WTC11 (cell line): ENCODE measurements around the gene NEK6. TPM values are rescaled to one million over a fixed set of nuclear protein-coding genes. Genes with fewer than 3 reads are reported as not detected.

Experiments
- ATAC-seq: fragments of 200-7000 bp; cut with Tn5 transposase; 2 replicates; pipeline ENCODE4 v1.10.0; 2021; ENCODE audit warnings: mild to moderate bottlenecking, moderate library complexity
- CTCF ChIA-PET: fragments of 300-600 bp; sonication (Branson Sonifier 250); formaldehyde crosslinking; loops from one replicate; lab custom pipeline; 2021; ENCODE audit warnings: antibody characterized with exemption; lab: Charles Lee
- POLR2A ChIA-PET: fragments of 350-600 bp; sonication (Branson Sonifier 250); formaldehyde crosslinking; loops from one replicate; lab custom pipeline; 2021; ENCODE audit warnings: antibody characterized with exemption; lab: Charles Lee
- DNase-seq: peaks from one replicate; pipeline ENCODE4 v3.0.0; 2021; ENCODE audit warnings: low spot score
- H3K27ac Mint-ChIP-seq: 2 replicates; pipeline ENCODE4 v1.8.0; 2021; ENCODE audit warnings: mixed read lengths
- H3K27me3 Mint-ChIP-seq: 2 replicates; pipeline ENCODE4 v1.8.0; 2021; ENCODE audit warnings: low read depth, mild to moderate bottlenecking, moderate library complexity, mixed read lengths
- H3K36me3 Mint-ChIP-seq: 2 replicates; pipeline ENCODE4 v1.8.0; 2021; ENCODE audit warnings: mixed read lengths
- H3K4me1 Mint-ChIP-seq: 2 replicates; pipeline ENCODE4 v1.8.0; 2022; ENCODE audit warnings: mixed read lengths
- H3K4me3 Mint-ChIP-seq: 2 replicates; pipeline ENCODE4 v1.8.0; 2021; ENCODE audit warnings: mild to moderate bottlenecking, moderate library complexity, mixed read lengths
- H3K9me3 Mint-ChIP-seq: 2 replicates; pipeline ENCODE4 v1.8.0; 2021; ENCODE audit warnings: mixed read lengths
- ETV6 ChIP-seq: sonication (generic); formaldehyde crosslinking; IDR thresholded peaks from 2 replicates; pipeline ENCODE4 v1.8.1; 2022; ENCODE audit warnings: mild to moderate bottlenecking, missing genetic modification reagents
- GABPB1 ChIP-seq: sonication (generic); formaldehyde crosslinking; IDR thresholded peaks from 2 replicates; pipeline ENCODE4 v1.8.1; 2023; ENCODE audit warnings: mild to moderate bottlenecking, missing genetic modification reagents
- GTF2I ChIP-seq: fragments of 250-450 bp; sonication (Bioruptor Pico); conservative IDR thresholded peaks from 2 replicates; pipeline ENCODE4 v1.4.0; 2021; ENCODE audit warnings: mild to moderate bottlenecking
- IRF2 ChIP-seq: sonication (generic); formaldehyde crosslinking; IDR thresholded peaks from 2 replicates; pipeline ENCODE4 v1.8.0; 2022; ENCODE audit warnings: low read depth, missing genetic modification reagents, borderline replicate concordance
- MXD4 ChIP-seq: fragments of 250-450 bp; sonication (Bioruptor Pico); IDR thresholded peaks from 2 replicates; pipeline ENCODE4 v1.8.0; 2021; ENCODE audit warnings: mild to moderate bottlenecking, moderate library complexity, borderline replicate concordance
- MYBL2 ChIP-seq: sonication (generic); formaldehyde crosslinking; IDR thresholded peaks from 2 replicates; pipeline ENCODE4 v1.8.1; 2023; ENCODE audit warnings: mild to moderate bottlenecking, moderate library complexity, missing genetic modification reagents
- NFE2L1 ChIP-seq: sonication (generic); formaldehyde crosslinking; IDR thresholded peaks from 2 replicates; pipeline ENCODE4 v1.8.1; 2023; ENCODE audit warnings: missing genetic modification reagents
- NR3C1 ChIP-seq: sonication (generic); formaldehyde crosslinking; conservative IDR thresholded peaks from 2 replicates; pipeline ENCODE4 v1.8.1; 2023; ENCODE audit warnings: low read depth, mild to moderate bottlenecking, missing genetic modification reagents
- SMAD3 ChIP-seq: sonication (generic); formaldehyde crosslinking; IDR thresholded peaks from 2 replicates; pipeline ENCODE4 v1.8.0; 2022; ENCODE audit warnings: missing genetic modification reagents, mild to moderate bottlenecking, borderline replicate concordance
- SMAD4 ChIP-seq: sonication (generic); formaldehyde crosslinking; IDR thresholded peaks from 2 replicates; pipeline ENCODE4 v1.8.0; 2022; ENCODE audit warnings: mild to moderate bottlenecking, missing genetic modification reagents
- SOX15 ChIP-seq: fragments of 250-450 bp; sonication (Bioruptor Pico); IDR thresholded peaks from 2 replicates; pipeline ENCODE4 v1.9.0; 2021; ENCODE audit warnings: mild to moderate bottlenecking
- ZNF121 ChIP-seq: sonication (generic); formaldehyde crosslinking; IDR thresholded peaks from 2 replicates; pipeline ENCODE4 v1.8.0; 2023; ENCODE audit warnings: missing genetic modification reagents
- ZNF396 ChIP-seq: fragments of 250-450 bp; sonication (Bioruptor Pico); IDR thresholded peaks from 2 replicates; pipeline ENCODE4 v1.8.0; 2021; ENCODE audit warnings: mild to moderate bottlenecking, moderate library complexity, borderline replicate concordance
- ZNF423 ChIP-seq: fragments of 250-450 bp; sonication (Bioruptor Pico); IDR thresholded peaks from 2 replicates; pipeline ENCODE4 v2.1.2; 2022; ENCODE audit warnings: mild to moderate bottlenecking, moderate library complexity
- total RNA-seq: library from RNA; stranded (reverse); gene quantifications from 3 replicates; pipeline ENCODE4 v1.2.3, GENCODE V29; 2021
- TF ChIP-seq, protein P1 (sequence below): sonication (generic); formaldehyde crosslinking; IDR thresholded peaks from 2 replicates; pipeline ENCODE4 v1.8.1; 2022; ENCODE audit warnings: low read depth, missing genetic modification reagents, borderline replicate concordance
- TF ChIP-seq, protein P2 (sequence below): sonication (generic); formaldehyde crosslinking; IDR thresholded peaks from 2 replicates; pipeline ENCODE4 v1.8.1; 2023; ENCODE audit warnings: mild to moderate bottlenecking, missing genetic modification reagents
- TF ChIP-seq, protein P3 (sequence below): sonication (generic); formaldehyde crosslinking; IDR thresholded peaks from 2 replicates; pipeline ENCODE4 v1.8.1; 2023; ENCODE audit warnings: mild to moderate bottlenecking, moderate library complexity, missing genetic modification reagents
- TF ChIP-seq, protein P4 (sequence below): sonication (generic); formaldehyde crosslinking; IDR thresholded peaks from 2 replicates; pipeline ENCODE4 v1.8.1; 2022; ENCODE audit warnings: low read depth, mild to moderate bottlenecking, moderate library complexity, missing genetic modification reagents, borderline replicate concordance
- TF ChIP-seq, protein P5 (sequence below): fragments of 250-450 bp; sonication (Bioruptor Pico); IDR thresholded peaks from 2 replicates; pipeline ENCODE4 v2.1.2; 2022; ENCODE audit warnings: mild to moderate bottlenecking, moderate library complexity
- TF ChIP-seq, protein P6 (sequence below): sonication (generic); formaldehyde crosslinking; IDR thresholded peaks from 2 replicates; pipeline ENCODE4 v1.8.0; 2023; ENCODE audit warnings: mild to moderate bottlenecking, missing genetic modification reagents
- TF ChIP-seq, protein P7 (sequence below): fragments of 250-450 bp; sonication (Bioruptor Pico); IDR thresholded peaks from 2 replicates; pipeline ENCODE4 v1.9.0; 2021; ENCODE audit warnings: mild to moderate bottlenecking

Gene NEK6
- total RNA-seq, 1 experiment from 2014 or later, result 23.0 TPM

DNA sequence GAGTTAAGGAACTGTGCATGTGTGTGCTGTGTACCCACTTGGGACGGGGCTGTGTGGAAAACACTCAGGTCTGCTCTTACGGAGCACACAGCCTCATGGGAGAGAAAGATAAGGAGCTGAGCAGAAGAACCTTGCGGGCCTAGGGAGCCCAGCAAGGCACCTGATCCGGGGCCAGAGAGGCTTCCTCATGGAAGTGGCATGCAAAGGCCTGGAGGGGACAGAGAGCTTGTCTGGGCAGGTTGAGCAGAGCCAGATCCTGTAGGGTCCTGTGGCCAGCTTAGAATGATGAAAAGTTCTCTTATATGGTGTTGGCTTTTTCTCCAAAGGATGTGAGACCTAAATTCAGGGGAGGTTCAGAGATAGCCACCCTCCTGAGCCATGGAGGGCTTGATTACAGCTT is 45.2 kb downstream of the NEK6 start:
- no peak for TF ChIP-seq NR3C1 (CRISPR knock-in tag)
- TF ChIP-seq, protein P1, sequence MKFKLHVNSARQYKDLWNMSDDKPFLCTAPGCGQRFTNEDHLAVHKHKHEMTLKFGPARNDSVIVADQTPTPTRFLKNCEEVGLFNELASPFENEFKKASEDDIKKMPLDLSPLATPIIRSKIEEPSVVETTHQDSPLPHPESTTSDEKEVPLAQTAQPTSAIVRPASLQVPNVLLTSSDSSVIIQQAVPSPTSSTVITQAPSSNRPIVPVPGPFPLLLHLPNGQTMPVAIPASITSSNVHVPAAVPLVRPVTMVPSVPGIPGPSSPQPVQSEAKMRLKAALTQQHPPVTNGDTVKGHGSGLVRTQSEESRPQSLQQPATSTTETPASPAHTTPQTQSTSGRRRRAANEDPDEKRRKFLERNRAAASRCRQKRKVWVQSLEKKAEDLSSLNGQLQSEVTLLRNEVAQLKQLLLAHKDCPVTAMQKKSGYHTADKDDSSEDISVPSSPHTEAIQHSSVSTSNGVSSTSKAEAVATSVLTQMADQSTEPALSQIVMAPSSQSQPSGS, result no peak
- TF ChIP-seq, all 79 proteins: peak for 0
- Mint-ChIP-seq H3K36me3 (no peaks in the 10 kb centered on the region), H3K4me1 (peaks cover 13% of the 10 kb centered on the region), H3K4me3 (no peak overlapping the region), H3K27ac (no peak overlapping the region), H3K9me3 (no peaks in the 10 kb centered on the region), H3K27me3 (no peaks in the 10 kb centered on the region)
- ChIA-PET POLR2A (no interaction called here), CTCF (interaction anchor here (3.4 kb wide), 1 partner anchor 22 kb away, joined by 12 read pairs; no protein-coding TSS in a partner anchor)
- DNase-seq, result no peak
- ATAC-seq, result no peak

DNA sequence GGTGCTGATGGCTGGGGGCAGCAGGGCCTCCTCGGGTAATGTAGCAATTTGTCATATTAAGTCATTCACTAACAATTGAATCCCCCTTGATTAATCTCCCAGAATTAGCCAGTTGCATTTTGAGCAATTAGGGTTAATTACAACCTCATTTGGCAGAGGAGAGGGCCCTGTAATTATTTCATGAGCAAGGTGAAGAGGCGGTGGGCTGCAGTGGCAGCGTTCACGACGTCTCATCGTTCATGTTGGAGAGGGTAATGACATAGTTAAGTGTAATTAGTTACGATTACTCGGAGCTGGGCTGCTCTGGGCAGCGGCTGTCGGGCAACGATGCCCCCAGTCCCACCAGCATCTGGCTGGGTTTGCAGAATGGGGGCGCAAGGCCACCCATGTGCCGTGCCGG is 46.0 kb downstream of the NEK6 start:
- Mint-ChIP-seq H3K36me3 (no peaks in the 10 kb centered on the region), H3K27me3 (no peaks in the 10 kb centered on the region), H3K4me1 (peaks cover 13% of the 10 kb centered on the region), H3K9me3 (no peaks in the 10 kb centered on the region), H3K4me3 (no peak overlapping the region), H3K27ac (no peak overlapping the region)
- no peak for ATAC-seq
- no peak for TF ChIP-seq GABPB1
- no peak for TF ChIP-seq ZNF423 (CRISPR knock-in tag)
- no peak for TF ChIP-seq SMAD3 (CRISPR knock-in tag)
- TF ChIP-seq, protein P2, sequence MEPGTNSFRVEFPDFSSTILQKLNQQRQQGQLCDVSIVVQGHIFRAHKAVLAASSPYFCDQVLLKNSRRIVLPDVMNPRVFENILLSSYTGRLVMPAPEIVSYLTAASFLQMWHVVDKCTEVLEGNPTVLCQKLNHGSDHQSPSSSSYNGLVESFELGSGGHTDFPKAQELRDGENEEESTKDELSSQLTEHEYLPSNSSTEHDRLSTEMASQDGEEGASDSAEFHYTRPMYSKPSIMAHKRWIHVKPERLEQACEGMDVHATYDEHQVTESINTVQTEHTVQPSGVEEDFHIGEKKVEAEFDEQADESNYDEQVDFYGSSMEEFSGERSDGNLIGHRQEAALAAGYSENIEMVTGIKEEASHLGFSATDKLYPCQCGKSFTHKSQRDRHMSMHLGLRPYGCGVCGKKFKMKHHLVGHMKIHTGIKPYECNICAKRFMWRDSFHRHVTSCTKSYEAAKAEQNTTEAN (CRISPR knock-in tag), result no peak
- TF ChIP-seq NFE2L1 (CRISPR knock-in tag), result no peak
- TF ChIP-seq, protein P3, sequence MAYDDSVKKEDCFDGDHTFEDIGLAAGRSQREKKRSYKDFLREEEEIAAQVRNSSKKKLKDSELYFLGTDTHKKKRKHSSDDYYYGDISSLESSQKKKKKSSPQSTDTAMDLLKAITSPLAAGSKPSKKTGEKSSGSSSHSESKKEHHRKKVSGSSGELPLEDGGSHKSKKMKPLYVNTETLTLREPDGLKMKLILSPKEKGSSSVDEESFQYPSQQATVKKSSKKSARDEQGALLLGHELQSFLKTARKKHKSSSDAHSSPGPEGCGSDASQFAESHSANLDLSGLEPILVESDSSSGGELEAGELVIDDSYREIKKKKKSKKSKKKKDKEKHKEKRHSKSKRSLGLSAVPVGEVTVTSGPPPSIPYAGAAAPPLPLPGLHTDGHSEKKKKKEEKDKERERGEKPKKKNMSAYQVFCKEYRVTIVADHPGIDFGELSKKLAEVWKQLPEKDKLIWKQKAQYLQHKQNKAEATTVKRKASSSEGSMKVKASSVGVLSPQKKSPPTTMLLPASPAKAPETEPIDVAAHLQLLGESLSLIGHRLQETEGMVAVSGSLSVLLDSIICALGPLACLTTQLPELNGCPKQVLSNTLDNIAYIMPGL (CRISPR knock-in tag), result no peak
- TF ChIP-seq ZNF121 (CRISPR knock-in tag), result no peak
- no peak for TF ChIP-seq ZNF396 (CRISPR knock-in tag)
- no peak for TF ChIP-seq MYBL2
- TF ChIP-seq, protein P4, sequence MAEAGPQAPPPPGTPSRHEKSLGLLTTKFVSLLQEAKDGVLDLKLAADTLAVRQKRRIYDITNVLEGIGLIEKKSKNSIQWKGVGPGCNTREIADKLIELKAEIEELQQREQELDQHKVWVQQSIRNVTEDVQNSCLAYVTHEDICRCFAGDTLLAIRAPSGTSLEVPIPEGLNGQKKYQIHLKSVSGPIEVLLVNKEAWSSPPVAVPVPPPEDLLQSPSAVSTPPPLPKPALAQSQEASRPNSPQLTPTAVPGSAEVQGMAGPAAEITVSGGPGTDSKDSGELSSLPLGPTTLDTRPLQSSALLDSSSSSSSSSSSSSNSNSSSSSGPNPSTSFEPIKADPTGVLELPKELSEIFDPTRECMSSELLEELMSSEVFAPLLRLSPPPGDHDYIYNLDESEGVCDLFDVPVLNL (CRISPR knock-in tag), result no peak
- no peak for TF ChIP-seq MXD4 (CRISPR knock-in tag)
- TF ChIP-seq, protein P5, sequence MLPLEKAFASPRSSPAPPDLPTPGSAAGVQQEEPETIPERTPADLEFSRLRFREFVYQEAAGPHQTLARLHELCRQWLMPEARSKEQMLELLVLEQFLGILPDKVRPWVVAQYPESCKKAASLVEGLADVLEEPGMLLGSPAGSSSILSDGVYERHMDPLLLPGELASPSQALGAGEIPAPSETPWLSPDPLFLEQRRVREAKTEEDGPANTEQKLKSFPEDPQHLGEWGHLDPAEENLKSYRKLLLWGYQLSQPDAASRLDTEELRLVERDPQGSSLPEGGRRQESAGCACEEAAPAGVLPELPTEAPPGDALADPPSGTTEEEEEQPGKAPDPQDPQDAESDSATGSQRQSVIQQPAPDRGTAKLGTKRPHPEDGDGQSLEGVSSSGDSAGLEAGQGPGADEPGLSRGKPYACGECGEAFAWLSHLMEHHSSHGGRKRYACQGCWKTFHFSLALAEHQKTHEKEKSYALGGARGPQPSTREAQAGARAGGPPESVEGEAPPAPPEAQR (CRISPR knock-in tag), result no peak
- TF ChIP-seq GTF2I (CRISPR knock-in tag), result no peak
- no peak for TF ChIP-seq SOX15 (CRISPR knock-in tag)
- TF ChIP-seq, protein P6, sequence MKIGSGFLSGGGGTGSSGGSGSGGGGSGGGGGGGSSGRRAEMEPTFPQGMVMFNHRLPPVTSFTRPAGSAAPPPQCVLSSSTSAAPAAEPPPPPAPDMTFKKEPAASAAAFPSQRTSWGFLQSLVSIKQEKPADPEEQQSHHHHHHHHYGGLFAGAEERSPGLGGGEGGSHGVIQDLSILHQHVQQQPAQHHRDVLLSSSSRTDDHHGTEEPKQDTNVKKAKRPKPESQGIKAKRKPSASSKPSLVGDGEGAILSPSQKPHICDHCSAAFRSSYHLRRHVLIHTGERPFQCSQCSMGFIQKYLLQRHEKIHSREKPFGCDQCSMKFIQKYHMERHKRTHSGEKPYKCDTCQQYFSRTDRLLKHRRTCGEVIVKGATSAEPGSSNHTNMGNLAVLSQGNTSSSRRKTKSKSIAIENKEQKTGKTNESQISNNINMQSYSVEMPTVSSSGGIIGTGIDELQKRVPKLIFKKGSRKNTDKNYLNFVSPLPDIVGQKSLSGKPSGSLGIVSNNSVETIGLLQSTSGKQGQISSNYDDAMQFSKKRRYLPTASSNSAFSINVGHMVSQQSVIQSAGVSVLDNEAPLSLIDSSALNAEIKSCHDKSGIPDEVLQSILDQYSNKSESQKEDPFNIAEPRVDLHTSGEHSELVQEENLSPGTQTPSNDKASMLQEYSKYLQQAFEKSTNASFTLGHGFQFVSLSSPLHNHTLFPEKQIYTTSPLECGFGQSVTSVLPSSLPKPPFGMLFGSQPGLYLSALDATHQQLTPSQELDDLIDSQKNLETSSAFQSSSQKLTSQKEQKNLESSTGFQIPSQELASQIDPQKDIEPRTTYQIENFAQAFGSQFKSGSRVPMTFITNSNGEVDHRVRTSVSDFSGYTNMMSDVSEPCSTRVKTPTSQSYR (CRISPR knock-in tag), result no peak
- TF ChIP-seq ETV6 (CRISPR knock-in tag), result no peak
- no peak for TF ChIP-seq SMAD4 (CRISPR knock-in tag)
- TF ChIP-seq, protein P7, sequence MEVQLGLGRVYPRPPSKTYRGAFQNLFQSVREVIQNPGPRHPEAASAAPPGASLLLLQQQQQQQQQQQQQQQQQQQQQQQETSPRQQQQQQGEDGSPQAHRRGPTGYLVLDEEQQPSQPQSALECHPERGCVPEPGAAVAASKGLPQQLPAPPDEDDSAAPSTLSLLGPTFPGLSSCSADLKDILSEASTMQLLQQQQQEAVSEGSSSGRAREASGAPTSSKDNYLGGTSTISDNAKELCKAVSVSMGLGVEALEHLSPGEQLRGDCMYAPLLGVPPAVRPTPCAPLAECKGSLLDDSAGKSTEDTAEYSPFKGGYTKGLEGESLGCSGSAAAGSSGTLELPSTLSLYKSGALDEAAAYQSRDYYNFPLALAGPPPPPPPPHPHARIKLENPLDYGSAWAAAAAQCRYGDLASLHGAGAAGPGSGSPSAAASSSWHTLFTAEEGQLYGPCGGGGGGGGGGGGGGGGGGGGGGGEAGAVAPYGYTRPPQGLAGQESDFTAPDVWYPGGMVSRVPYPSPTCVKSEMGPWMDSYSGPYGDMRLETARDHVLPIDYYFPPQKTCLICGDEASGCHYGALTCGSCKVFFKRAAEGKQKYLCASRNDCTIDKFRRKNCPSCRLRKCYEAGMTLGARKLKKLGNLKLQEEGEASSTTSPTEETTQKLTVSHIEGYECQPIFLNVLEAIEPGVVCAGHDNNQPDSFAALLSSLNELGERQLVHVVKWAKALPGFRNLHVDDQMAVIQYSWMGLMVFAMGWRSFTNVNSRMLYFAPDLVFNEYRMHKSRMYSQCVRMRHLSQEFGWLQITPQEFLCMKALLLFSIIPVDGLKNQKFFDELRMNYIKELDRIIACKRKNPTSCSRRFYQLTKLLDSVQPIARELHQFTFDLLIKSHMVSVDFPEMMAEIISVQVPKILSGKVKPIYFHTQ (CRISPR knock-in tag), result no peak
- TF ChIP-seq IRF2 (CRISPR knock-in tag), result no peak
- no peak for DNase-seq
- POLR2A ChIA-PET, result no interaction called here
- CTCF ChIA-PET, result interaction anchor here (2.1 to 3.4 kb wide), 2 partner anchors 21 to 177 kb away, joined by 6 to 12 read pairs; no protein-coding TSS in a partner anchor
